HepG2 (cell line): ENCODE data around the gene GPATCH3. TPM values are rescaled to one million over a fixed set of nuclear protein-coding genes. Genes with fewer than 3 reads are reported as not detected.

Experiments
- AFF4 ChIP-seq: sonication (generic); formaldehyde crosslinking; IDR thresholded peaks from 2 replicates; pipeline ENCODE4 v1.4.0; 2020; ENCODE audit warnings: missing genetic modification reagents
- BCL3 ChIP-seq: sonication (generic); formaldehyde crosslinking; IDR thresholded peaks from 2 replicates; pipeline ENCODE4 v1.5.1; 2020; ENCODE audit warnings: mild to moderate bottlenecking, missing genetic modification reagents, moderate library complexity
- JUNB ChIP-seq: sonication (generic); formaldehyde crosslinking; IDR thresholded peaks from 2 replicates; pipeline ENCODE4 v1.8.0; 2022; ENCODE audit warnings: missing genetic modification reagents, mild to moderate bottlenecking, borderline replicate concordance
- NFYB ChIP-seq: sonication (generic); formaldehyde crosslinking; IDR thresholded peaks from 2 replicates; pipeline ENCODE4 v1.4.0; 2020; ENCODE audit warnings: missing genetic modification reagents
- PITX1 ChIP-seq: sonication (generic); formaldehyde crosslinking; IDR thresholded peaks from 2 replicates; pipeline ENCODE4 v1.5.1; 2020; ENCODE audit warnings: mild to moderate bottlenecking, missing genetic modification reagents
- POGZ ChIP-seq: sonication (generic); formaldehyde crosslinking; IDR thresholded peaks from 2 replicates; pipeline ENCODE4 v1.4.0; 2020; ENCODE audit warnings: mild to moderate bottlenecking, missing genetic modification reagents
- RBFOX2 ChIP-seq: fragments of 200-400 bp; formaldehyde crosslinking; IDR thresholded peaks from 2 replicates; pipeline ENCODE4 v1.6.1; 2017; ENCODE audit warnings: low read depth, mild to moderate bottlenecking, low read length
- SP4 ChIP-seq: sonication (generic); formaldehyde crosslinking; IDR thresholded peaks from 2 replicates; pipeline ENCODE4 v1.8.1; 2023; ENCODE audit warnings: mild to moderate bottlenecking, missing genetic modification reagents
- ZBTB21 ChIP-seq: sonication (generic); formaldehyde crosslinking; IDR thresholded peaks from 2 replicates; pipeline ENCODE4 v1.4.0; 2020; ENCODE audit warnings: missing genetic modification reagents
- ZBTB33 ChIP-seq: sonication (generic); formaldehyde crosslinking; IDR thresholded peaks from 2 replicates; pipeline ENCODE4 v1.4.0; 2020; ENCODE audit warnings: missing genetic modification reagents
- ZFAT ChIP-seq: sonication (generic); formaldehyde crosslinking; conservative IDR thresholded peaks from 2 replicates; pipeline ENCODE4 v1.8.1; 2023; ENCODE audit warnings: missing genetic modification reagents, inconsistent platforms
- ZFP90 ChIP-seq: sonication (generic); formaldehyde crosslinking; IDR thresholded peaks from 2 replicates; pipeline ENCODE4 v1.8.0; 2022; ENCODE audit warnings: missing genetic modification reagents, mild to moderate bottlenecking, inconsistent platforms, borderline replicate concordance
- ZNF329 ChIP-seq: sonication (generic); formaldehyde crosslinking; IDR thresholded peaks from 2 replicates; pipeline ENCODE4 v1.9.0; 2021; ENCODE audit warnings: low read depth, mild to moderate bottlenecking, missing genetic modification reagents
- ZNF382 ChIP-seq: sonication (generic); formaldehyde crosslinking; IDR thresholded peaks from 2 replicates; pipeline ENCODE4 v1.5.0; 2020; ENCODE audit warnings: missing genetic modification reagents, mild to moderate bottlenecking, borderline replicate concordance
- polyA plus RNA-seq, 8 experiments: library from polyadenylated mRNA; depleted of rRNA in 3 of 8; stranded (reverse) in 7 of 8; unstranded in 1 of 8; fragments of >200 nt; fragmentation: Illumina TruSeq in 4 of 8; extraction: Trizol in 4 of 8; gene quantifications; 2 replicates each; pipeline versions ENCODE4 v1.2.1 to v1.2.3, GENCODE V29; 2011 to 2016; ENCODE audit warnings: low read depth in 4 of 8, missing spikeins in 1 of 8, mixed read lengths in 1 of 8; ENCODE audit not compliant: insufficient read depth in 1 of 8
- total RNA-seq, 5 experiments: library from RNA; depleted of rRNA; stranded (reverse); fragments of >200 nt; fragmentation: Illumina TruSeq; extraction: Trizol; gene quantifications; 2 replicates each; pipeline ENCODE4 v1.2.3, GENCODE V29; 2016; ENCODE audit warnings: low read depth in 1 of 5
- TF ChIP-seq, protein P1 (sequence below): IDR thresholded peaks from 2 replicates; pipeline ENCODE4 v1.6.1; 2016; ENCODE audit warnings: low read depth, missing genetic modification reagents, missing compliant biosample characterization

GPATCH3 gene
- total and polyA plus RNA-seq, 2 of the 13 experiments (the other 11 are each of a cell fraction or from before 2014, with no cell fraction given), result 8.3 to 11.0 TPM

DNA sequence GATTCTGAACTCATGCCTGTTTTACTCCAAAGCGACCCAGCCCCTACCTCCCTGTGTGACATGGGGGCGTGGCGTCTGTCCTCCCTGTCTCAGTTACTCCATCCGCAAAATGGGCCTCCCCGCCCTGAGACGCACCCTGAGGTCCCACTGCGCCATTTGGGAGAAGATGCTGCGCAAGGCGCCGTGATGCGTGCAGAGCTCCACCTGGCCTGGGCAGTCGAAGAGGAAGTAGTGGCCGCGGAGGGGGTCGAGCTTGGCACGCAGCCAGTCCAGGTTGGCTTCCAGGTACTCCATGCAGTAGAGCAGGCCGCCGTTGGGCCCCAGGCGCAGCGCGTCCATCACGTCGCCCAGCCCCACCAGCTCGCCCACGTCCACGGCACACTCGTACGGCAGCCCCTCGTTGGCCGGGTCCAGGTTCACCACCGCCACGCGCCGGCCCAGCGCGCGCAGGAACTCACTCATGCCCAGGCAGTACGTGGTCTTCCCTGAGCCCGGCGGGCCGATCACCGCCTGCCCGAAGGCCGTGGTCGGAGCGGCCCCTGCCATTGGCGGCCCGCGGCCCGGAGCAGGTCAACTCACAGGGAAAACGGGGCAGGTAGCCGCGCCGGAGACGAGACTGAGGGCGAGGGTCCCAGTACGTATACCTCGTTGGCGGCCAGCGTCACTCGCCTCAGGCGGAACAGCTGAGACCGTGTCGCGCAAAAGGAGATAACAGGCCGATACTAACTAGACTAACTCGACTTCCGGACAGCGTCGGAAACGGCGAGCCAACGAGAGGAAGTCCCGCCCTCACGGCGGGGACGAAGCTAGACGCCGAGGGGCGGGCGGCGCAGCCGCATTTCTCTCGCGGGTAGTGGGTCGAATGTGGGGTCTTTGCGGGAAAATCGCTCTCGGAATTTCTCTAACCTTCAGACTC lies 10.5 kb downstream of the GPATCH3 start, which contains the start of gene GPN2 (continued):
- TF ChIP-seq AFF4 (peak; percentile 71; the same call in 1 of the 2 replicates), RBFOX2 (peak; percentile 95), ZNF382 (CRISPR knock-in tag) (no peak), ZFP90 (peak; percentile 43; the same call in 1 of the 2 replicates), ZBTB33 (CRISPR knock-in tag) (0 out of 2 replicates have a peak, but pooled peaks have one; percentile 19), SP4 (peak; percentile 60; the same call in 1 of the 2 replicates), JUNB (no peak), BCL3 (CRISPR knock-in tag) (no peak; the same call in 1 of the 2 replicates), NFYB (CRISPR knock-in tag) (no peak), ZFAT (no peak), ZBTB21 (CRISPR knock-in tag) (no peak), ZNF329 (CRISPR knock-in tag) (peak; percentile 87; the same call in 1 of the 2 replicates), PITX1 (CRISPR knock-in tag) (0 out of 2 replicates have a peak, but pooled peaks have one; percentile 38), POGZ (CRISPR knock-in tag) (peak; percentile 12; the same call in 1 of the 2 replicates)
- TF ChIP-seq, protein P1, sequence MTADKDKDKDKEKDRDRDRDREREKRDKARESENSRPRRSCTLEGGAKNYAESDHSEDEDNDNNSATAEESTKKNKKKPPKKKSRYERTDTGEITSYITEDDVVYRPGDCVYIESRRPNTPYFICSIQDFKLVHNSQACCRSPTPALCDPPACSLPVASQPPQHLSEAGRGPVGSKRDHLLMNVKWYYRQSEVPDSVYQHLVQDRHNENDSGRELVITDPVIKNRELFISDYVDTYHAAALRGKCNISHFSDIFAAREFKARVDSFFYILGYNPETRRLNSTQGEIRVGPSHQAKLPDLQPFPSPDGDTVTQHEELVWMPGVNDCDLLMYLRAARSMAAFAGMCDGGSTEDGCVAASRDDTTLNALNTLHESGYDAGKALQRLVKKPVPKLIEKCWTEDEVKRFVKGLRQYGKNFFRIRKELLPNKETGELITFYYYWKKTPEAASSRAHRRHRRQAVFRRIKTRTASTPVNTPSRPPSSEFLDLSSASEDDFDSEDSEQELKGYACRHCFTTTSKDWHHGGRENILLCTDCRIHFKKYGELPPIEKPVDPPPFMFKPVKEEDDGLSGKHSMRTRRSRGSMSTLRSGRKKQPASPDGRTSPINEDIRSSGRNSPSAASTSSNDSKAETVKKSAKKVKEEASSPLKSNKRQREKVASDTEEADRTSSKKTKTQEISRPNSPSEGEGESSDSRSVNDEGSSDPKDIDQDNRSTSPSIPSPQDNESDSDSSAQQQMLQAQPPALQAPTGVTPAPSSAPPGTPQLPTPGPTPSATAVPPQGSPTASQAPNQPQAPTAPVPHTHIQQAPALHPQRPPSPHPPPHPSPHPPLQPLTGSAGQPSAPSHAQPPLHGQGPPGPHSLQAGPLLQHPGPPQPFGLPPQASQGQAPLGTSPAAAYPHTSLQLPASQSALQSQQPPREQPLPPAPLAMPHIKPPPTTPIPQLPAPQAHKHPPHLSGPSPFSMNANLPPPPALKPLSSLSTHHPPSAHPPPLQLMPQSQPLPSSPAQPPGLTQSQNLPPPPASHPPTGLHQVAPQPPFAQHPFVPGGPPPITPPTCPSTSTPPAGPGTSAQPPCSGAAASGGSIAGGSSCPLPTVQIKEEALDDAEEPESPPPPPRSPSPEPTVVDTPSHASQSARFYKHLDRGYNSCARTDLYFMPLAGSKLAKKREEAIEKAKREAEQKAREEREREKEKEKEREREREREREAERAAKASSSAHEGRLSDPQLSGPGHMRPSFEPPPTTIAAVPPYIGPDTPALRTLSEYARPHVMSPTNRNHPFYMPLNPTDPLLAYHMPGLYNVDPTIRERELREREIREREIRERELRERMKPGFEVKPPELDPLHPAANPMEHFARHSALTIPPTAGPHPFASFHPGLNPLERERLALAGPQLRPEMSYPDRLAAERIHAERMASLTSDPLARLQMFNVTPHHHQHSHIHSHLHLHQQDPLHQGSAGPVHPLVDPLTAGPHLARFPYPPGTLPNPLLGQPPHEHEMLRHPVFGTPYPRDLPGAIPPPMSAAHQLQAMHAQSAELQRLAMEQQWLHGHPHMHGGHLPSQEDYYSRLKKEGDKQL (CRISPR knock-in tag), result no peak
